DOHH2 (cell line): ENCODE measurements around the gene GPX2.

Experiments
- H3F3A ChIP-seq: fragments of 200-600 bp; sonication (generic), shearing (Covaris generic); 2 replicates; pipeline ENCODE4 v1.6.0; 2016; ENCODE audit warnings: antibody characterized with exemption, mild to moderate bottlenecking; ENCODE audit not compliant: control insufficient read depth, insufficient read depth
- H3K27ac ChIP-seq: fragments of 200-600 bp; sonication (generic); 2 replicates; pipeline ENCODE4 v1.5.1; 2014; ENCODE audit warnings: low read depth, mild to moderate bottlenecking, low read length, moderate library complexity
- H3K27me3 ChIP-seq: fragments of 200-600 bp; sonication (generic); 2 replicates; pipeline ENCODE4 v1.6.1; 2014; ENCODE audit warnings: mild to moderate bottlenecking, low read length, mixed read lengths; ENCODE audit not compliant: control insufficient read depth
- H3K36me3 ChIP-seq: fragments of 200-600 bp; sonication (generic); 2 replicates; pipeline ENCODE4 v1.6.1; 2014; ENCODE audit warnings: mild to moderate bottlenecking, low read length, moderate library complexity, mixed read lengths; ENCODE audit not compliant: control insufficient read depth
- H3K4me1 ChIP-seq: fragments of 200-600 bp; sonication (generic); 2 replicates; pipeline ENCODE4 v1.6.1; 2014; ENCODE audit warnings: mild to moderate bottlenecking, low read length, mixed read lengths; ENCODE audit not compliant: control insufficient read depth
- H3K4me2 ChIP-seq: fragments of 200-600 bp; sonication (generic); 2 replicates; pipeline ENCODE4 v1.6.0; 2014; ENCODE audit warnings: mild to moderate bottlenecking, low read length, moderate library complexity
- H3K4me3 ChIP-seq: fragments of 200-600 bp; sonication (generic); 2 replicates; pipeline ENCODE4 v1.5.1; 2014; ENCODE audit warnings: mild to moderate bottlenecking, low read length, mixed read lengths
- H3K79me2 ChIP-seq: fragments of 200-600 bp; sonication (generic); 2 replicates; pipeline ENCODE4 v1.6.1; 2014; ENCODE audit warnings: mild to moderate bottlenecking, low read length, mixed read lengths; ENCODE audit not compliant: control insufficient read depth
- H3K9me2 ChIP-seq: fragments of 200-600 bp; sonication (generic); replicated peaks from 2 replicates; pipeline ENCODE4 v1.6.1; 2014; ENCODE audit warnings: mild to moderate bottlenecking, low read length, mixed read lengths; ENCODE audit not compliant: control insufficient read depth
- H3K9me3 ChIP-seq: fragments of 200-600 bp; sonication (generic); 2 replicates; pipeline ENCODE4 v1.6.1; 2014; ENCODE audit warnings: antibody characterized with exemption, low read length, mixed read lengths; ENCODE audit not compliant: control insufficient read depth, insufficient read depth
- H4K20me1 ChIP-seq: fragments of 200-600 bp; sonication (generic); 2 replicates; pipeline ENCODE4 v1.6.0; 2014; ENCODE audit warnings: low read depth, mild to moderate bottlenecking, antibody characterized with exemption, low read length, moderate library complexity; ENCODE audit not compliant: control insufficient read depth, insufficient read depth
- EZH2phosphoT487 ChIP-seq: fragments of 200-600 bp; sonication (generic); IDR thresholded peaks from 2 replicates; pipeline ENCODE4 v1.6.1; 2017; ENCODE audit warnings: borderline replicate concordance, mild to moderate bottlenecking, antibody characterized with exemption, low read length, moderate library complexity, mixed read lengths
- TF ChIP-seq, protein P1 (sequence below): fragments of 200-600 bp; sonication (generic); IDR thresholded peaks from one replicate; pipeline ENCODE4 v1.5.1; 2014; ENCODE audit warnings: antibody characterized with exemption, mild to moderate bottlenecking, low read depth, low read length; ENCODE audit not compliant: poor library complexity, severe bottlenecking

GPX2 gene

DNA sequence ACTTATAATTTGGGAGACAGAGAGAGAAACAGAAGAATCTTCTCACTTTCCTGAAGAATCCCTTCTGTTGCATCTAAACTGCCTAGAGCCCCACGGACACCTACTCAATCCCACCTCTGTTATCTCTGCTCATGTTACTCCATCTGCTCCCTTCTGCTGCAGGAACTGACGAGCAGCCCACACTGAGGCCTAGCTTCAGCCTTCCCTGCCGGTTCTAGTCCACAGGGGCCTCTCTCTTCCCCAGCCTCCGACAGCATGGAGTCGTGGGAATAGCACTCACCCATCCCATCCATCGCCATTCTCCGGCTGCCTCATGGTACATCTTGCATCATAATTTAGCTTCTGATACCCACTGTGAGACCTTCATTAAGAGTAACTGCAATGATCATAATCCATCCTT, 25.6 kb upstream of the GPX2 start:
- Histone ChIP-seq H3K4me2 (no peak overlapping the region), H3K36me3 (no peaks in the 10 kb centered on the region), H3K27me3 (peaks cover 35% of the 10 kb centered on the region), H3K9me3 (no peaks in the 10 kb centered on the region), H3K4me3 (no peak overlapping the region), H3K79me2 (no peaks in the 10 kb centered on the region), H3F3A (no peaks in the 10 kb centered on the region), H3K27ac (no peak overlapping the region), H3K4me1 (peaks cover 4% of the 10 kb centered on the region; the same call in 1 of the 2 replicates), H3K9me2 (no peaks in the 10 kb centered on the region), H4K20me1 (no peaks in the 10 kb centered on the region)
- TF ChIP-seq EZH2phosphoT487, result no peak
- TF ChIP-seq, protein P1, sequence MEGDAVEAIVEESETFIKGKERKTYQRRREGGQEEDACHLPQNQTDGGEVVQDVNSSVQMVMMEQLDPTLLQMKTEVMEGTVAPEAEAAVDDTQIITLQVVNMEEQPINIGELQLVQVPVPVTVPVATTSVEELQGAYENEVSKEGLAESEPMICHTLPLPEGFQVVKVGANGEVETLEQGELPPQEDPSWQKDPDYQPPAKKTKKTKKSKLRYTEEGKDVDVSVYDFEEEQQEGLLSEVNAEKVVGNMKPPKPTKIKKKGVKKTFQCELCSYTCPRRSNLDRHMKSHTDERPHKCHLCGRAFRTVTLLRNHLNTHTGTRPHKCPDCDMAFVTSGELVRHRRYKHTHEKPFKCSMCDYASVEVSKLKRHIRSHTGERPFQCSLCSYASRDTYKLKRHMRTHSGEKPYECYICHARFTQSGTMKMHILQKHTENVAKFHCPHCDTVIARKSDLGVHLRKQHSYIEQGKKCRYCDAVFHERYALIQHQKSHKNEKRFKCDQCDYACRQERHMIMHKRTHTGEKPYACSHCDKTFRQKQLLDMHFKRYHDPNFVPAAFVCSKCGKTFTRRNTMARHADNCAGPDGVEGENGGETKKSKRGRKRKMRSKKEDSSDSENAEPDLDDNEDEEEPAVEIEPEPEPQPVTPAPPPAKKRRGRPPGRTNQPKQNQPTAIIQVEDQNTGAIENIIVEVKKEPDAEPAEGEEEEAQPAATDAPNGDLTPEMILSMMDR, result no peak

DNA sequence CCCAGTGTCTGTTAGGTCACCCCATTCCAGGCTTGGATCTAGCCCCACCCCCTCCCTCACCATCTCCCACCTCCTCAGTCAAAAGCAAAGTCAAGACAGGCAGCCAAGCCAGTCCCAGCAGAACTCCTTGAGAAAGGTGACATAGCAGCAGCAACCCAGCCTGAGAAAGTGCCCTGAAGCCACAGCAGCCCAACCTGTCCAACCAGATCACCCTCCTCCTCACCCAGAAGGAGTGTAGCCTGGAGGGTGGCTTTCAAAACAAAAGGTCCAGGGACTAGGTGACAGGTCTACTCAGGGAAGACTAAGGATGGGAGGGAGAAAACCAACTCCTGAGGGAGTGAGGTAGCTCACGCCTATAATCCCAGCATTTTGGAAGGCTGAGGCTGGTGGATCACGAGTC, 24.4 kb upstream of the GPX2 start:
- Histone ChIP-seq H3F3A (no peaks in the 10 kb centered on the region), H3K9me2 (no peaks in the 10 kb centered on the region), H3K4me2 (no peak overlapping the region), H4K20me1 (no peaks in the 10 kb centered on the region), H3K4me3 (no peak overlapping the region), H3K27ac (no peak overlapping the region), H3K79me2 (no peaks in the 10 kb centered on the region), H3K9me3 (no peaks in the 10 kb centered on the region), H3K27me3 (peaks cover 26% of the 10 kb centered on the region), H3K4me1 (no peaks in the 10 kb centered on the region), H3K36me3 (no peaks in the 10 kb centered on the region)
- TF ChIP-seq, protein P1, result no peak
- TF ChIP-seq EZH2phosphoT487, result no peak

DNA sequence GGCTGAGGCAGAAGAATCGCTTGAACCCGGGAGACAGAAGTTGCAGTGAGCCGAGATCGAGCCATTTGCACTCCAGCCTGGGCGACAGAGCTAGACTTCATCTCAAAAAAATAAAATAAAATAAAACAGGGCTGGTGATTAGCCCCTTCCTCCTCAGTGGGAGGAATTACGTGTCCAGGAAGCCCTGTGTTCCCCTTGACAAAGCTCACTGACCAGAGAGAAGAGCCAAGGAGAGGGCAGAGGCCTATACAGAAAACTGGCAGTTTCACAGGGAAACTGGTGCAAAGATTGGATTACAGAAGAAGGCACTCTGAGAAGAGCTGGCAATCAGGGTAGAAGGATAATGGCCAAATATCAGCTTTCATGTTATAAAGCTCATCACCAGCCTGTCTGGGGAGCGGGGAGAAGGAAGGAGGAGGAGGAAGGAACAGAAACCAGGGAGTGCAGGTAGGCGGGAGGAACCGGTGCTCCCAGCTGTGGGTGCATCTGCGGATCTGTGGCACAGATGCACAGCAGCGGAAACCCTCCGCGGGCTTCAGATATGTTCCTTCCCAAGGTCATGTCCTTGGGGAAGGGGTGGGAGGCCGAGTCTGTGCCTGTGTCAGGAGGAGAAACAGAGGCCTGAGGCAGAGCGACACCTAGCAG, 22.9 kb upstream of the GPX2 start:
- Histone ChIP-seq H3K4me2 (no peak overlapping the region), H4K20me1 (no peaks in the 10 kb centered on the region), H3F3A (no peaks in the 10 kb centered on the region), H3K9me2 (no peaks in the 10 kb centered on the region), H3K4me1 (no peaks in the 10 kb centered on the region), H3K27ac (no peak overlapping the region), H3K27me3 (peaks cover 11% of the 10 kb centered on the region), H3K79me2 (no peaks in the 10 kb centered on the region), H3K9me3 (no peaks in the 10 kb centered on the region), H3K36me3 (no peaks in the 10 kb centered on the region), H3K4me3 (no peak overlapping the region)
- TF ChIP-seq, protein P1, result no peak
- no peak for TF ChIP-seq EZH2phosphoT487
